Calu3 (cell line): Measurements from ENCODE around the gene ABAT. TPM values are rescaled to one million over a fixed set of nuclear protein-coding genes. Genes with fewer than 3 reads are reported as not detected.

Experiments
- BruUV-seq: library from RNA; stranded (reverse); fragments of 400-500 nt; replicated peaks from 2 replicates; lab custom pipeline; 2021; lab: Mats Ljungman, UMichigan
- CTCF ChIA-PET: fragments of 300-600 bp; sonication (Branson Sonifier 250); formaldehyde crosslinking; loops from one replicate; lab custom pipeline; 2022; ENCODE audit warnings: antibody characterized with exemption; lab: Charles Lee
- DNase-seq: peaks from one replicate; pipeline ENCODE4 v3.0.0; 2022
- H3K27ac Mint-ChIP-seq: one replicate; pipeline ENCODE4 v1.8.0; 2022; ENCODE audit warnings: mixed read lengths; ENCODE audit not compliant: unreplicated experiment
- H3K27me3 Mint-ChIP-seq: one replicate; pipeline ENCODE4 v1.8.0; 2022; ENCODE audit warnings: mixed read lengths; ENCODE audit not compliant: unreplicated experiment
- H3K36me3 Mint-ChIP-seq: one replicate; pipeline ENCODE4 v1.8.0; 2022; ENCODE audit warnings: mild to moderate bottlenecking, moderate library complexity, mixed read lengths; ENCODE audit not compliant: insufficient read depth, unreplicated experiment
- H3K4me1 Mint-ChIP-seq: one replicate; pipeline ENCODE4 v1.8.0; 2022; ENCODE audit warnings: mild to moderate bottlenecking, low read depth, mixed read lengths; ENCODE audit not compliant: unreplicated experiment
- H3K4me3 Mint-ChIP-seq: one replicate; pipeline ENCODE4 v1.8.0; 2022; ENCODE audit warnings: mild to moderate bottlenecking, low read depth, moderate library complexity, mixed read lengths; ENCODE audit not compliant: unreplicated experiment
- H3K9me3 Mint-ChIP-seq: one replicate; pipeline ENCODE4 v1.8.0; 2022; ENCODE audit warnings: low read depth, mixed read lengths; ENCODE audit not compliant: unreplicated experiment
- CTCF ChIP-seq: fragments of 200-600 bp; IDR thresholded peaks from one replicate; pipeline ENCODE4 v1.8.0; 2022; ENCODE audit warnings: antibody characterized with exemption; ENCODE audit not compliant: unreplicated experiment
- intact Hi-C: fragments of 100-400 bp; cut with micrococcal nuclease; formaldehyde crosslinking; loops from one replicate; pipeline ENCODE4 v1.10.0; 2022; ENCODE audit not compliant: unreplicated experiment
- total RNA-seq: library from RNA; stranded (reverse); gene quantifications from 2 replicates; pipeline ENCODE4 v1.2.3, GENCODE V29; 2022

Gene ABAT
- total RNA-seq, 1 experiment from 2014 or later = 12.6 TPM

GRCh38 chr16:8806272-8806983 is 132.0 kb downstream of the ABAT start:
- no peaks in the 10 kb centered on the region for H3K9me3 Mint-ChIP-seq
- CTCF ChIA-PET = no interaction called here
- peaks cover 99% of the 10 kb centered on the region for H3K36me3 Mint-ChIP-seq
- DNase-seq = no peak
- no peaks in the 10 kb centered on the region for H3K27me3 Mint-ChIP-seq
- TF ChIP-seq CTCF = no peak
- no TSS peak for BruUV-seq
- H3K4me1 Mint-ChIP-seq = peaks cover 10% of the 10 kb centered on the region
- H3K27ac Mint-ChIP-seq = no peak overlapping the region
- intact Hi-C loops = no loop called here
- H3K4me3 Mint-ChIP-seq = no peak overlapping the region

- CTCF ChIA-PET = interaction anchor here (0.7 kb wide), 1 partner anchor 191 kb away, joined by 3 read pairs; no protein-coding TSS in a partner anchor
- Mint-ChIP-seq H3K27ac (no peak overlapping the region), H3K4me1 (peaks cover 3% of the 10 kb centered on the region), H3K36me3 (peaks cover 99% of the 10 kb centered on the region), H3K9me3 (no peaks in the 10 kb centered on the region), H3K27me3 (no peaks in the 10 kb centered on the region), H3K4me3 (no peak overlapping the region)
- no peak for DNase-seq
- TF ChIP-seq CTCF = no peak
- intact Hi-C loops = no loop called here
- BruUV-seq = no TSS peak
Observed at GRCh38 chr16:8807189-8807588, 132.8 kb downstream of the ABAT start.

- no TSS peak for BruUV-seq
- Mint-ChIP-seq H3K9me3 (no peaks in the 10 kb centered on the region), H3K27ac (no peak overlapping the region), H3K4me3 (no peak overlapping the region), H3K27me3 (no peaks in the 10 kb centered on the region), H3K36me3 (peaks cover 99% of the 10 kb centered on the region), H3K4me1 (no peaks in the 10 kb centered on the region)
- intact Hi-C loops = no loop called here
- TF ChIP-seq CTCF = no peak
- DNase-seq = no peak
- CTCF ChIA-PET = no interaction called here
Observed at GRCh38 chr16:8808009-8808408, 133.6 kb downstream of the ABAT start.

- no peaks in the 10 kb centered on the region for H3K27me3 Mint-ChIP-seq
- CTCF ChIA-PET = interaction anchor here (0.6 kb wide), 1 partner anchor 130 kb away, joined by 3 read pairs; no protein-coding TSS in a partner anchor
- H3K27ac Mint-ChIP-seq = no peak overlapping the region
- peaks cover 99% of the 10 kb centered on the region for H3K36me3 Mint-ChIP-seq
- intact Hi-C loops = no loop called here
- no peak for DNase-seq
- H3K9me3 Mint-ChIP-seq = no peaks in the 10 kb centered on the region
- no TSS peak for BruUV-seq
- H3K4me3 Mint-ChIP-seq = no peak overlapping the region
- no peak for TF ChIP-seq CTCF
- H3K4me1 Mint-ChIP-seq = no peaks in the 10 kb centered on the region
Observed at GRCh38 chr16:8808613-8809353, 134.4 kb downstream of the ABAT start.
